Left ventricle myocardium inferior (tissue), 1 donor: ENCODE measurements around the gene TMEM87A. TPM values are rescaled to one million over a fixed set of nuclear protein-coding genes. Genes with fewer than 3 reads are reported as not detected.
"Not testable (repeated sequence)": the region's sequence is repeated elsewhere in the genome, so short reads cannot be mapped to it uniquely, and the experiment has no call there.

Experiments used
- DNase-seq: peaks from one replicate; pipeline ENCODE4 v3.0.0-alpha.2; 2020
- H3K27ac ChIP-seq: fragments of 200-600 bp; replicated peaks from 2 replicates; pipeline ENCODE4 v1.8.0; 2021
- H3K27me3 ChIP-seq: fragments of 200-600 bp; 2 replicates; pipeline ENCODE4 v1.8.0; 2021; ENCODE audit warnings: low read depth
- H3K36me3 ChIP-seq: fragments of 200-600 bp; 2 replicates; pipeline ENCODE4 v1.8.0; 2021
- H3K4me1 ChIP-seq: fragments of 200-600 bp; 2 replicates; pipeline ENCODE4 v1.8.0; 2021
- H3K4me3 ChIP-seq: fragments of 200-600 bp; 2 replicates; pipeline ENCODE4 v1.8.0; 2021; ENCODE audit warnings: mild to moderate bottlenecking, moderate library complexity
- H3K9me3 ChIP-seq: fragments of 200-600 bp; replicated peaks from 2 replicates; pipeline ENCODE4 v1.8.0; 2021
- intact Hi-C: fragments of 100-400 bp; cut with micrococcal nuclease; formaldehyde crosslinking; loops from one replicate; pipeline ENCODE4 v1.11.0; 2022
- total RNA-seq: library from RNA; stranded (reverse); fragmentation: NEBNext Ultra II Directional; extraction: Animal tissue kit (Norgen Biotek cat#: 25700); gene quantifications from one replicate; pipeline ENCODE4 v1.2.1, GENCODE V29; 2021
- TF ChIP-seq, protein P1 (sequence below): fragments of 200-600 bp; IDR thresholded peaks from 2 replicates; pipeline ENCODE4 v1.8.0; 2021; ENCODE audit warnings: antibody characterized with exemption, mild to moderate bottlenecking, borderline replicate concordance
- donor health status: DM: no; HTN: yes; CAD: no; lungs with severe emphysema.

The TMEM87A gene
- total RNA-seq, 1 donor from 2014 or later = 16.4 TPM

DNA sequence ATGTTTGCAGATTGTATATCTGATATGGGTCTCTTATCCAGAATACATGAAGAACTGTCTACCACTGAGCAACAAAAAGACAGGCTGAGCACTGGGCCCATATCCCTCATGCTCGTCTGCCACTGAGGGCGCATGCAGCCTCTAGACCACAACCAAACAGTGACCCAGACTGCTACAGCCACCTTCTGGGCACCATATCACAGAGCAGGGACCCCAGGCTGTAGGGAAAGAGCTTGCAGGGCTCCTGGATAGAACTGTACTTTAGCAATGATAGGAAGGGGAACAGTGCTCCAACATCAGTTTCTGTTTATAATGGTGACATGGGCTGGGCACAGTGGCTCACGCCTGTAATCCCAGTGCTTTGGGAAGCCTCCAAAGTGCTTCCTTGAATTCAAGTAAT is 40.2 kb upstream of the TMEM87A start:
- intact Hi-C loops = no loop called here
- H3K27me3 ChIP-seq = no peaks in the 10 kb centered on the region
- no peak overlapping the region for H3K27ac ChIP-seq

DNA sequence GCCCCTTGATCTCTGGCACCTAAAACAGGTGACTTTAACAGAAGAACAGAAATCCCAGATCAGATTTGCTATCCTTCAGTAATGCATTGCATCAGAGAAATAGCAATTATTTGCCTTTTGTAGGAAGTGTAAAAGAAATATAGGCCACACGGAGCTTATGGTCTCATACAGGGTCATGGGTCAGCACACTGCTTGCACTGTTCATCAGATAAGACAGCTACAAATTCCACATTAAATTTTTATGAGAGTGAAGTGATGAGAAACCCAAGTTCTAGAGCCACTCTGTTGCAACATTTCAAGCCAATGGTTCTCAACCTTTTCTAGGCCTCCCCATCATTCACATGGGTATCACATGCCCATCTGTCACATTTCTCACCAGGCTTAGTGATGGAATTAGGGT is 33.4 kb upstream of the TMEM87A start:
- DNase-seq = no peak
- Histone ChIP-seq H3K27me3 (no peaks in the 10 kb centered on the region), H3K36me3 (peaks cover 52% of the 10 kb centered on the region), H3K9me3 (peaks cover 15% of the 10 kb centered on the region), H3K4me1 (no peaks in the 10 kb centered on the region), H3K4me3 (no peak overlapping the region), H3K27ac (no peak overlapping the region)
- intact Hi-C loops = no loop called here
- TF ChIP-seq, protein P1, sequence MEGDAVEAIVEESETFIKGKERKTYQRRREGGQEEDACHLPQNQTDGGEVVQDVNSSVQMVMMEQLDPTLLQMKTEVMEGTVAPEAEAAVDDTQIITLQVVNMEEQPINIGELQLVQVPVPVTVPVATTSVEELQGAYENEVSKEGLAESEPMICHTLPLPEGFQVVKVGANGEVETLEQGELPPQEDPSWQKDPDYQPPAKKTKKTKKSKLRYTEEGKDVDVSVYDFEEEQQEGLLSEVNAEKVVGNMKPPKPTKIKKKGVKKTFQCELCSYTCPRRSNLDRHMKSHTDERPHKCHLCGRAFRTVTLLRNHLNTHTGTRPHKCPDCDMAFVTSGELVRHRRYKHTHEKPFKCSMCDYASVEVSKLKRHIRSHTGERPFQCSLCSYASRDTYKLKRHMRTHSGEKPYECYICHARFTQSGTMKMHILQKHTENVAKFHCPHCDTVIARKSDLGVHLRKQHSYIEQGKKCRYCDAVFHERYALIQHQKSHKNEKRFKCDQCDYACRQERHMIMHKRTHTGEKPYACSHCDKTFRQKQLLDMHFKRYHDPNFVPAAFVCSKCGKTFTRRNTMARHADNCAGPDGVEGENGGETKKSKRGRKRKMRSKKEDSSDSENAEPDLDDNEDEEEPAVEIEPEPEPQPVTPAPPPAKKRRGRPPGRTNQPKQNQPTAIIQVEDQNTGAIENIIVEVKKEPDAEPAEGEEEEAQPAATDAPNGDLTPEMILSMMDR = no peak

More for the DNA sequence above, 40.2 kb upstream of the TMEM87A start:
- peaks cover 57% of the 10 kb centered on the region for H3K36me3 ChIP-seq
- no peak for DNase-seq
- no peaks in the 10 kb centered on the region for H3K9me3 ChIP-seq
- TF ChIP-seq, protein P1 = no peak
- H3K4me3 ChIP-seq = no peak overlapping the region
- no peaks in the 10 kb centered on the region for H3K4me1 ChIP-seq

DNA sequence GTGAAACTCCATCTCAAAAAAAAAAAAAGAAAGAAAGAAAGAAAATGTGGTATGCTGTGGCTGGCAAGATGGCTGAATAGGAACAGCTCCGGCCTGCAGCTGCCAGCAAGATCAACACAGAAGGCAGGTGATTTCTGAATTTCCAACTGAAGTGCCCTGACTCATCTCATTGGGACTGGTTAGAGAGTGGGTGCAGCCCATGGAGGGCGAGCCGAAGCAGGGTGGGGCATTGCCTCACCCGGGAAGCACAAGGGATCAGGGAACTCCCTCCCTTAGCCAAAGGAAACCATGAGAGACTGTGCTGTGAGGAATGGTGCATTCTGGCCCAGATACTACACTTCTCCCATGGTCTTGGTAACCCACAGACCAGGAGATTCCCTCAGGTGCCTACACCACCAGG is 27.8 kb upstream of the TMEM87A start:
- Histone ChIP-seq H3K9me3 (peaks cover 15% of the 10 kb centered on the region), H3K36me3 (peaks cover 37% of the 10 kb centered on the region)
- H3K4me1 ChIP-seq, intact Hi-C loops, H3K27ac ChIP-seq, H3K4me3 ChIP-seq, DNase-seq, H3K27me3 ChIP-seq: not testable (repeated sequence)

GRCh38 chr15:42289166-42289565 is 15.9 kb upstream of the TMEM87A start:
- Histone ChIP-seq H3K27me3 (no peaks in the 10 kb centered on the region), H3K9me3 (no peaks in the 10 kb centered on the region), H3K27ac (no peak overlapping the region), H3K4me1 (no peaks in the 10 kb centered on the region), H3K36me3 (peaks cover 75% of the 10 kb centered on the region), H3K4me3 (no peak overlapping the region)
- intact Hi-C loops = no loop called here
- no peak for DNase-seq
- TF ChIP-seq, protein P1 = no peak

- Histone ChIP-seq H3K4me3 (no peak overlapping the region), H3K9me3 (no peaks in the 10 kb centered on the region), H3K27ac (no peak overlapping the region), H3K27me3 (no peaks in the 10 kb centered on the region), H3K4me1 (no peaks in the 10 kb centered on the region), H3K36me3 (peaks cover 73% of the 10 kb centered on the region)
- DNase-seq = no peak
- TF ChIP-seq, protein P1 = no peak
- intact Hi-C loops = no loop called here
Observed at GRCh38 chr15:42287931-42288330, 14.7 kb upstream of the TMEM87A start.

- peaks cover 74% of the 10 kb centered on the region for H3K36me3 ChIP-seq
- no peak for DNase-seq
- no peak overlapping the region for H3K4me3 ChIP-seq
- no peaks in the 10 kb centered on the region for H3K9me3 ChIP-seq
- no peaks in the 10 kb centered on the region for H3K4me1 ChIP-seq
- H3K27ac ChIP-seq = no peak overlapping the region
- no peaks in the 10 kb centered on the region for H3K27me3 ChIP-seq
- intact Hi-C loops = no loop called here
- TF ChIP-seq, protein P1 = no peak
Observed at GRCh38 chr15:42286445-42287029, 13.3 kb upstream of the TMEM87A start.
